Inflammatory macrophage treated with lipopolysaccharide for 1 hour (primary cell): Measurements from ENCODE around the gene ITPR1.

ENCODE experiments used
- DNase-seq, 2 donors: peaks; one replicate each; pipeline ENCODE4 v3.0.0-alpha.2; 2020 to 2022

ITPR1 gene

DNA sequence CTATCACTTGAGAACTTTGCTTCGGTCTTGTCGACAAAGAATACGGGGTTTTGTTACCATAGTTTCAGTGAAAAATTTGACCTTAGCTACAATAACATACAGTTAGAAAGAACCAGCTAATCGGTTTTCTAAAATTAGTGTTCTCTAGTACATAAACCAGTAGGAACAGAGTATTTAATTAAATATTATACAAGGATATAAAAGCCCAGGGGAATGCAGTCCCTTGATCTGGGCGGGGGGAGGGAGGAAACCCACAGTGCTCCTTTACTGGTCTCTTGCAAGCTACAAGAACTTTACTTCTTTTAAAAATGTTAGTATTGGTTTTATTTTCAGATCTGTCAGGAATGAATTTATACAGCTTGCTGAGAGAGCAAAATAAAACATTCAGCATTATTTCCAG is 41.8 kb downstream of the ITPR1 start:
- DNase-seq: no peak

GRCh38 chr3:4536260-4536659 is 43.1 kb downstream of the ITPR1 start:
- no peak for DNase-seq

- DNase-seq: no peak
Observed at GRCh38 chr3:4540267-4540666, 47.1 kb downstream of the ITPR1 start.

DNA sequence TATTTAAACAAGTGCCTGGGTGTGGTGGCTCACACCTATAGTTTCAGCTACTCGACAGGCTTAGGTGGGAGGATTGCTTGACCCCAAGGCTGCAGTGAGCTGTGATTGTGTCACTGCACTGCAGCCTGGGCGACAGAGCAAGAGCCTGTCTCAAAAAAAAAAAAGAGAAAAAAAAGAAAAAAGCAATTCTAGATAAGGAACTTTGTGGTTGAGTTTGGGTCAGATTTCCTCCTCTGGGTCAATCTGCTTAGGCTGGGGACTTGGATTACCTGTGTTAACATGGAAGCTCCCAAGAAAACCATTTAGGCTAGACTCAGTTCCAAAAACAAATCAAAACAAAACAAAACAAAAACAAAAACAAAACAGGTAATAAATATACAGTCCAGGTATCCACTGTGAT is 50.0 kb downstream of the ITPR1 start:
- DNase-seq: no peak

- no peak for DNase-seq
Observed at GRCh38 chr3:4546346-4547178, 53.4 kb downstream of the ITPR1 start.

DNA sequence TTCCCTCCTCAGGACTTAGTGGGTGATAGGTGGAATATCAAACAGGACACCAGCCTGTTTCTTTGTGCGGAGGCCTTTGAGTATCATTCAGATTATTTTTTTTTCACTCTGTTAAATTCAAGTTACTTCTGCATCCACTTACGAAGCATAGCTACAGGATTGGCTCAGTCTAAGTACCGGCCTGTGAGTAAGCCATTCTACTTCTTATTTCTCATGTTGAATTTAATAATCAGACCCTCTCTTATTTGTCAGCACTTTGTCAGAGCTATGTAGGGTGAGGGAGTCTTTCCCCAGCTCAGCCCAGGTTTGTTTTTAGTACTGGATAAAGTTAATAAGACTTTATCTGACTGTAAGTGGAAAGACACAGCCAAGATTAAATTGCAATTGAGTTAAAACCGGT is 54.7 kb downstream of the ITPR1 start:
- DNase-seq: peak in 1 of 2 donors; percentile 72

GRCh38 chr3:4548356-4548755 is 55.2 kb downstream of the ITPR1 start:
- no peak for DNase-seq

- no peak for DNase-seq
Observed at GRCh38 chr3:4548780-4549179, 55.6 kb downstream of the ITPR1 start.

DNA sequence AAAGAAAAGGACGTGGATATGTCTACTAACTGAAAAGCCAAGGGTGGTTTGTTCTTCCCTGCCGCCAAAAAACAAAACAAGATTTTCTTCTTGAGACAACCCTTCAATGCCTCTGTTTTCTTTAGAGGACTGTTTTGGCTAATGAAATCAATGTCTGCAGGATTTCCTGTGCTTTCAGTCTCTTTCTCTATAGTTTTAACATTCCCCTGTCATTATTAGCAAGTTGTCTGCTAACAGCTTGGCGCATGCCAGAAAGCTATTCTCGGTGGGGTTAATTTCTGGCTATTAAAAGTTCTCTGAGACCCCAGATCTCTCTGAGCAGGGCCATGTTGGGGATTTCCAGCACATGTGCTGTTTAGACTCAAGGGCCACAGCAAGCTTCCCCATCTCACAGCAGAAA is 56.7 kb downstream of the ITPR1 start:
- DNase-seq: no peak

DNA sequence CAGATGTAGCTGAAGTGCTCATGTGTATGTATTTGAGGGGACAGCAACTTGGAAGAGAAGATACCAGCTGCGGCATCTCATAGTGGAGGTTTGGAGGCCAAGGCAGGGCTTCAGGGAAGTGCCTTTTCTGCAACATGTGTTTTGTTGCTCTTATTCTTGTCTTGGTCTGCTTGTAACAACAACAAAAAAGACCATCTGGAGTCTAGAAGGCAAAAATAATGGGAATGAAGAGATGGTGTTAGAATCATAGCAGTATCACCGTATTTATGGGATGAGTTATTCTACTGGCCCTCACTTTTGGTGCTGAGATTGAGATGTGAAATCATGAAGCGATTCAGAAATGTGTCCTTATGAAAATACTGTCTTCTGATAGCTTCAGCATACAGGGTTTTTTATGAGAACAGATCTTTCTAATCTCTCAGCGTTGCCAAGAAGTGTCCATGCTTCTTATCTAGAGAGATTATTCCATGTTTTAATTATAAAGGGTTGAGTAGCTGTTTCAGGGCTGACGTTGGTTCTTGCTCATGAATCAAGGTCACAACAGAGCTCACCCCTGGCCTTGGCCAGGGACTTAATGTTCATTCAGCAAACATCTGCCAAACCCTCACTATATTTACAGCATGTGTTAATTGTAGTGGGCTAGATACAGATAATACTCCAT is 58.0 kb downstream of the ITPR1 start:
- DNase-seq: no peak

DNA sequence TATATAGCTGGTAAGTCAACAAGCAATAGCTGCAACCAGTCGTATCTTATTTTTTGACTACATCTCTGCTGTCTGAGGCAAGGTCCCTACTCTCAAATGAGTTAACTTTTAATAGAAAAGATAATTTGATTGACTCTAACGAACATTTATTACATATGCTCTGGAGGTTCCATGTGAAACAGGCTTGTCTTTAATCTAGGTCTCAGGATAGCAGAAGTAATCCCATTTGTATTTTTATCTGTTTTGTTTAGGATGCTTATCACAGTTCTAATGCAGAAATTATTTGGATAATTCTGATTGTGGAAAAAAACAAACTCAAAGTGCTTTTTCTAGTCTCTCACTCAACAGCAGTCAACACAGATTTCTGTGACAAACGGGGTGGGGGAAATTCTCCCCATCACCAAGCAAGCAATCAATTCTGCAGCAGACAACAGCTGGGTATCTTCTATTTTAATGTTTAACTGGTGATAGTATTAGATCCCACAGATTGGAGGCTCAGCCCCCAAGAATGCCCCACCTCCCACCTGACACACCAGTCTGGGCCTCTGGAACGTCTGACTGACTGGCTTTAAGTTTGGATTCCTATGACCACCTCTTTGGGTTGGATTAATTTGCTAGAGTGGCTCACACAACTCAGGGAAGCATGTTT is 58.8 kb downstream of the ITPR1 start:
- no peak for DNase-seq

DNA sequence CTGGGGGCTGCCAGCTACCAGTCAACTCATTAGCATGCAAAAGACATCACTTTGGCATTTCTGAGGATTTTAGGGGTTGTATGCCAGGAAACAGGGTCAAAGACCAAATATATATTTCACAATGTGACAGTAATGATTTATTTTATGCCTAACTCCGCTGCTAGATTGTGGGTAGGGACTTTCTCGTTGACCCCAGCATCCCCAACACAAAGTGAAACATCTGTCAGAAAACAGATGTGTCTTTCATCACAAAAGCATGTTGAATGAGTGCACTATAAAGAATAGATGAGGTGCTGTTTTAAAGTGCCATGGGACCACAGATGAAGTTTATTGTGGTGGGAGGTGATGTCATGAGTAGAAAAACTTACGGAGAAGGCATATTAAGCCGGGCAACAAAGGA is 59.7 kb downstream of the ITPR1 start:
- DNase-seq: no peak

- DNase-seq: no peak
Observed at GRCh38 chr3:4561661-4562060, 68.5 kb downstream of the ITPR1 start.

DNA sequence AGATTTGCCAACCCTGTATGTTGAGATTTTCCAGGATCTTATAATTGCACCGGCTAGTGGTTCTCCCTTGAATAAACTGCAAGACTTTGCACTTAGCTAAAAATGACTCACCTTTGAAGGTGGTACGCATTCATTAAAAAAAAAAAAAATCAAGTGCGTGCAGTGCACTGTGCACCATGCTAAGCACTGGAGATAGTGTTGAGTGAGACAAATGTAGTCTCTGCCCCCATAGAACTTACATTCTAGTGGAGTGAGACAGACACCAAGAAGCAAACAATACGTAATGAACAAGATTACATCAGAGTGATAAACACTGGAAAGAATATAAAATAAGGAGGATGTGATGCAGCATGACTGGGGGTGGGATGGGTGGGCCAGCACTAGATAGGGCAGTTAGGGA is 69.4 kb downstream of the ITPR1 start:
- DNase-seq: no peak

- DNase-seq: no peak
Observed at GRCh38 chr3:4564270-4564669, 71.1 kb downstream of the ITPR1 start.

DNA sequence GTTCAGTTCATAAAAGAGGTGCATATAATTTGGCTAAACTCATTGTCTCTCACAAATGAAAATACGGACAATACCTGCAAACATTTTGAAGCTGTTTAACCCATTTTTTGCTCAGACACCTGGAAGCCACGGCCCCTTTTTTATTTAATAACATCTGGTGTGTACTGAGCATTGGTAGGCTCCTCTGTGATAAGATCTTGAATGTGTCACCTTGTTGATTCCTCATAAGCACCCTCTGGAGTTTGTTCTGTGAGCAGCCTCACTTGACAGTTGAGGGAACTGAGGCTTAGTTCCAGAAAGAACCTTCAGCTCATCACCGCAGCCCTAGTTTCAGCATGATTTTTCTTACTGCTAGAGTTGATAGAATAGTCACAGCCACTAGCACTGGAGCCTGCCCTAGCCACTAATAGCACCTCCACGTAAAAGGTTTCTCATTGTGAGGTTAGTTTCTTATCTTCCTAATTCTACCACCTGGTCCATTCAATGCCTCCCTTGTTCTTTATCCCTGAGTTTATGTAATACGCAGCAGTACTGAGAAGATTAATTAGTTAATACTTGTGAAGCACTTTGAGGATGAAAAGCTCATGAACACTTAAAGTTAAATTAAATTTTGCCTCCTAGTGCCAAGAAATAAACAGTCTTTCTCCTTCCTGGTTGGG is 71.9 kb downstream of the ITPR1 start:
- no peak for DNase-seq

- DNase-seq: no peak
Observed at GRCh38 chr3:4565809-4566501, 72.8 kb downstream of the ITPR1 start.

GRCh38 chr3:4568841-4569240 is 75.7 kb downstream of the ITPR1 start:
- DNase-seq: no peak

- no peak for DNase-seq
Observed at GRCh38 chr3:4570840-4571621, 77.9 kb downstream of the ITPR1 start.

DNA sequence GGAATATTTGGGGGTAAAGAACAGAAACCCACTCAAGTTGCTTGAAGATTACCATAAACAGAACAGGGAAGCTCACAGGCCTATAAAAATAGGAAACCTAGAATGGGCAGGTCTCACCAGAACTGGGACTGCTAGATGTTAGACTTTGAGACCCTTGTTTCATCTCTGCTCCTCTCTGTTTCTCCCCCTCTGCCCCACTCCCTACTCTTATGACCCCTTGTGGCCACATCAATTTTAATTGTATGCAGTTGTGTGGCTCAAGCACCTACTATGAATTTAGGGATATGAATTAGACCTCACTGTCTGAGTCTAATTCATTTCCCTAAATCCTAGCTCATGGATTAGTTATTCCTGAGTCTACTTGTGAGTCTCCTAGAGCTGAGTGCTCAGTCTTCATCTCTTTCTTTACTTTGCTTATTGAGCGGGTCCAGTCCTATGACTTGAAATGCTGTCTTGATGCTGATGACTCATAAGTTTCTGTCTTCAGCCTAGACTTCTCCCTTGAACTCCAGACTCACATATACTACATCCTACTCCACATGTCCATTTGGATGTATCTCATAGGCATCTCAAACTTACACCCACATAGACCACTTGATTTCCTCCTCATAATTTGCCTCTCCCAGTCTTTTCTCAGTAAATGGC is 78.7 kb downstream of the ITPR1 start:
- peak; percentile 42 to 59 for DNase-seq

GRCh38 chr3:4573153-4573552 is 80.0 kb downstream of the ITPR1 start:
- DNase-seq: no peak
